DND-41 (cell line): Measurements from ENCODE around the gene TM9SF4.

Source experiments
- ATAC-seq: fragments of 200-7000 bp; cut with Tn5 transposase; 3 replicates; pipeline ENCODE4 v1.9.1; 2021; ENCODE audit warnings: low read depth; ENCODE audit not compliant: insufficient read depth
- DNase-seq: peaks from one replicate; pipeline ENCODE4 v3.0.0-alpha.2; 2020
- H2AFZ ChIP-seq: 2 replicates; pipeline ENCODE4 v1.6.0; 2012; ENCODE audit warnings: low read depth, low read length
- H3K27ac ChIP-seq: 2 replicates; pipeline ENCODE4 v1.5.1; 2012; ENCODE audit warnings: low read length, inconsistent platforms
- H3K27me3 ChIP-seq: fragments of 200-600 bp; sonication (generic); 2 replicates; pipeline ENCODE4 v1.6.0; 2012; ENCODE audit warnings: low read length, mild to moderate bottlenecking, inconsistent platforms; ENCODE audit not compliant: insufficient read depth, poor library complexity
- H3K36me3 ChIP-seq: 2 replicates; pipeline ENCODE4 v1.5.1; 2012; ENCODE audit warnings: low read length, inconsistent platforms; ENCODE audit not compliant: insufficient read depth
- H3K4me1 ChIP-seq: 2 replicates; pipeline ENCODE4 v1.5.1; 2012; ENCODE audit warnings: mild to moderate bottlenecking, low read length; ENCODE audit not compliant: insufficient read depth
- H3K4me2 ChIP-seq: 2 replicates; pipeline ENCODE4 v1.6.0; 2012; ENCODE audit warnings: mild to moderate bottlenecking, moderate library complexity, low read length, inconsistent platforms; ENCODE audit not compliant: insufficient read depth
- H3K4me3 ChIP-seq, 2 experiments: fragments of 200-600 bp in 1 of 2; shearing (Covaris generic) in 1 of 2; 2 replicates each; pipeline ENCODE4 v1.5.1; 2012 to 2016; ENCODE audit warnings: inconsistent platforms in 2 of 2, low read length in 2 of 2, mild to moderate bottlenecking in 2 of 2, low read depth in 1 of 2, moderate library complexity in 1 of 2
- H3K79me2 ChIP-seq: 2 replicates; pipeline ENCODE4 v1.6.0; 2012; ENCODE audit warnings: low read length, inconsistent platforms; ENCODE audit not compliant: insufficient read depth
- H3K9ac ChIP-seq: 2 replicates; pipeline ENCODE4 v1.6.0; 2012; ENCODE audit warnings: low read depth, mild to moderate bottlenecking, inconsistent platforms, low read length, moderate library complexity
- H3K9me3 ChIP-seq: 2 replicates; pipeline ENCODE4 v1.5.1; 2012; ENCODE audit warnings: low read length, moderate library complexity, mild to moderate bottlenecking, inconsistent platforms; ENCODE audit not compliant: insufficient read depth, severe bottlenecking
- H4K20me1 ChIP-seq: 2 replicates; pipeline ENCODE4 v1.6.0; 2012; ENCODE audit warnings: low read length; ENCODE audit not compliant: insufficient read depth
- CTCF ChIP-seq: IDR thresholded peaks from 2 replicates; pipeline ENCODE4 v1.5.1; 2012; ENCODE audit warnings: borderline replicate concordance, low read length, moderate library complexity, mild to moderate bottlenecking; ENCODE audit not compliant: poor library complexity, severe bottlenecking; ENCODE audit errors: extremely low read depth
- EZH2 ChIP-seq: IDR thresholded peaks from 3 replicates; pipeline ENCODE4 v1.6.1; 2012; ENCODE audit warnings: borderline replicate concordance, low read depth, mild to moderate bottlenecking, moderate library complexity, low read length, inconsistent platforms; ENCODE audit not compliant: severe bottlenecking

TM9SF4 gene

GRCh38 chr20:32204205-32205109 lies 94.9 kb downstream of the TM9SF4 start:
- Histone ChIP-seq H3K27me3 (no peaks in the 10 kb centered on the region), H3K9ac (peak overlapping the region; percentile 94; the same call in 1 of the 2 replicates), H3K4me3 (no peak overlapping the region), H2AFZ (no peak overlapping the region), H4K20me1 (peaks cover 66% of the 10 kb centered on the region), H3K36me3 (peaks cover 57% of the 10 kb centered on the region), H3K4me2 (peak overlapping the region; percentile 85; the same call in 1 of the 2 replicates), H3K27ac (no peak overlapping the region; the same call in 1 of the 2 replicates), H3K4me1 (peaks cover 53% of the 10 kb centered on the region), H3K9me3 (no peaks in the 10 kb centered on the region), H3K79me2 (peaks cover 97% of the 10 kb centered on the region)
- no peak for ATAC-seq
- no peak for DNase-seq
- TF ChIP-seq CTCF (no peak), EZH2 (no peak)

- ATAC-seq (no peak), DNase-seq (no peak)
- H3K4me2 ChIP-seq = peak overlapping the region; percentile 85
- H3K4me3 ChIP-seq = peak overlapping the region in 1 of 2 experiments; percentile 97; a peak in 1 of 4 replicates
- H3K4me1 ChIP-seq = peaks cover 61% of the 10 kb centered on the region
- peaks cover 60% of the 10 kb centered on the region for H4K20me1 ChIP-seq
- peak overlapping the region; percentile 94 for H3K9ac ChIP-seq
- peaks cover 98% of the 10 kb centered on the region for H3K79me2 ChIP-seq
- no peak overlapping the region for H2AFZ ChIP-seq
- no peaks in the 10 kb centered on the region for H3K9me3 ChIP-seq
- no peaks in the 10 kb centered on the region for H3K27me3 ChIP-seq
- peak overlapping the region; percentile 16; the same call in 1 of the 2 replicates for H3K27ac ChIP-seq
- TF ChIP-seq CTCF (no peak), EZH2 (no peak)
- peaks cover 58% of the 10 kb centered on the region for H3K36me3 ChIP-seq
Measured at GRCh38 chr20:32205110-32205842, 95.8 kb downstream of the TM9SF4 start.

GRCh38 chr20:32205843-32206759 lies 96.6 kb downstream of the TM9SF4 start:
- no peak overlapping the region for H2AFZ ChIP-seq
- no peaks in the 10 kb centered on the region for H3K27me3 ChIP-seq
- H3K4me3 ChIP-seq = peak overlapping the region; percentile 97
- H3K9me3 ChIP-seq = no peaks in the 10 kb centered on the region
- peak overlapping the region; percentile 85 for H3K4me2 ChIP-seq
- peaks cover 55% of the 10 kb centered on the region for H4K20me1 ChIP-seq
- peaks cover 96% of the 10 kb centered on the region for H3K79me2 ChIP-seq
- TF ChIP-seq CTCF = no peak
- no peak for TF ChIP-seq EZH2
- H3K9ac ChIP-seq = peak overlapping the region; percentile 94
- peaks cover 64% of the 10 kb centered on the region for H3K4me1 ChIP-seq
- peaks cover 59% of the 10 kb centered on the region for H3K36me3 ChIP-seq
- DNase-seq (no peak), ATAC-seq (no peak)
- H3K27ac ChIP-seq = peak overlapping the region; percentile 72
